Breast epithelium (tissue), 4 donors: ENCODE results near the gene TEX2. TPM values are rescaled to one million over a fixed set of nuclear protein-coding genes. Genes with fewer than 3 reads are reported as not detected.

Experiments
- DNase-seq, 2 donors: peaks; one replicate each; pipeline ENCODE4 v3.0.0-alpha.2; 2019; ENCODE audit warnings: low spot score in 2 of 2
- H3K27ac ChIP-seq, 2 donors: fragments of 200-600 bp; sonication (generic) in 1 of 2; one replicate each; pipeline ENCODE4 v1.5.1; 2016 to 2019; ENCODE audit warnings: mild to moderate bottlenecking in 1 of 2
- H3K27me3 ChIP-seq, 2 donors: fragments of 200-600 bp; sonication (generic) in 1 of 2; one replicate each; pipeline versions ENCODE4 v1.5.1 to v1.6.0; 2017 to 2019; ENCODE audit warnings: control low read depth in 1 of 2, mild to moderate bottlenecking in 1 of 2
- H3K36me3 ChIP-seq: fragments of 200-600 bp; one replicate; pipeline ENCODE4 v1.5.1; 2019
- H3K4me1 ChIP-seq, 2 donors: fragments of 200-600 bp; sonication (generic); one replicate each; pipeline ENCODE4 v1.5.1; 2016 to 2019; ENCODE audit warnings: control low read depth in 1 of 2
- H3K4me3 ChIP-seq, 3 donors: fragments of 200-600 bp; sonication (generic); 1 replicate in 2 of 3; 2 replicates in 1 of 3; pipeline ENCODE4 v1.5.1; 2016 to 2019; ENCODE audit warnings: mild to moderate bottlenecking in 3 of 3, moderate library complexity in 2 of 3
- H3K9me3 ChIP-seq, 2 donors: fragments of 200-600 bp; sonication (generic) in 1 of 2; one replicate each; pipeline ENCODE4 v1.5.1; 2016 to 2019; ENCODE audit warnings: control low read depth in 1 of 2
- CTCF ChIP-seq, 3 donors: fragments of 450-650 bp; IDR thresholded peaks; one replicate each; pipeline ENCODE4 v1.5.1; 2016 to 2017; ENCODE audit warnings: antibody characterized with exemption in 3 of 3, mild to moderate bottlenecking in 3 of 3, moderate library complexity in 3 of 3
- POLR2A ChIP-seq: fragments of 450-650 bp; IDR thresholded peaks from one replicate; pipeline ENCODE4 v1.6.1; 2016; ENCODE audit warnings: antibody characterized with exemption, mild to moderate bottlenecking, moderate library complexity
- POLR2AphosphoS5 ChIP-seq, 3 donors: sonication (generic); formaldehyde crosslinking; IDR thresholded peaks; one replicate each; pipeline ENCODE4 v1.6.1; 2017; ENCODE audit warnings: antibody characterized with exemption in 3 of 3
- intact Hi-C: fragments of 100-400 bp; cut with DNase I; formaldehyde crosslinking; loops from one replicate; pipeline ENCODE4 v1.15.1; 2023; ENCODE audit warnings: low total_unique reads
- total RNA-seq, 3 donors: library from RNA; depleted of rRNA; stranded (reverse); fragments of >200 nt; gene quantifications; one replicate each; pipeline ENCODE4 v1.1.0, GENCODE V29; 2016

Gene TEX2
- total RNA-seq, 3 donors from 2014 or later: 47.5 to 70.7 (median 69.6) TPM

- Histone ChIP-seq H3K4me3 (no peak overlapping the region), H3K4me1 (peaks cover 5 to 9% of the 10 kb centered on the region in 2 donors), H3K9me3 (no peaks in the 10 kb centered on the region), H3K36me3 (no peaks in the 10 kb centered on the region), H3K27ac (peak overlapping the region; percentile 6 to 58), H3K27me3 (no peaks in the 10 kb centered on the region)
- TF ChIP-seq POLR2AphosphoS5 (IDR thresholded peaks at IDR 0.05): no peak
- intact Hi-C loops: no loop called here
- no peak for DNase-seq
These were observed 3.6 kb downstream of the TEX2 start for GRCh38 chr17:64259426-64259825.

- H3K36me3 ChIP-seq: no peaks in the 10 kb centered on the region
- H3K27ac ChIP-seq: peak overlapping the region; percentile 56 to 72
- intact Hi-C loops: no loop called here
- TF ChIP-seq CTCF (IDR thresholded peaks at IDR 0.05): no peak
- TF ChIP-seq POLR2A: no peak
- no peak for TF ChIP-seq POLR2AphosphoS5 (IDR thresholded peaks at IDR 0.05)
- peaks cover 5 to 14% of the 10 kb centered on the region in 2 donors for H3K4me1 ChIP-seq
- no peaks in the 10 kb centered on the region for H3K9me3 ChIP-seq
- no peaks in the 10 kb centered on the region for H3K27me3 ChIP-seq
- no peak for DNase-seq
- H3K4me3 ChIP-seq: no peak overlapping the region
These were observed 5.9 kb downstream of the TEX2 start for GRCh38 chr17:64256913-64257807.

- TF ChIP-seq CTCF (IDR thresholded peaks at IDR 0.05) (no peak), POLR2AphosphoS5 (IDR thresholded peaks at IDR 0.05) (no peak)
- Histone ChIP-seq H3K27me3 (no peaks in the 10 kb centered on the region), H3K4me1 (peaks cover 0 to 14% of the 10 kb centered on the region in 2 donors), H3K9me3 (no peaks in the 10 kb centered on the region), H3K4me3 (no peak overlapping the region), H3K27ac (no peak overlapping the region), H3K36me3 (no peaks in the 10 kb centered on the region)
- intact Hi-C loops: no loop called here
- DNase-seq: no peak
These were observed 7.3 kb downstream of the TEX2 start for GRCh38 chr17:64255764-64256163.

- TF ChIP-seq POLR2AphosphoS5 (IDR thresholded peaks at IDR 0.05) (no peak), CTCF (IDR thresholded peaks at IDR 0.05) (no peak), POLR2A (no peak)
- Histone ChIP-seq H3K27me3 (no peaks in the 10 kb centered on the region), H3K4me1 (peaks cover 0 to 12% of the 10 kb centered on the region in 2 donors), H3K36me3 (no peaks in the 10 kb centered on the region), H3K27ac (no peak overlapping the region), H3K9me3 (no peaks in the 10 kb centered on the region), H3K4me3 (no peak overlapping the region)
- intact Hi-C loops: no loop called here
- no peak for DNase-seq
These were observed 8.3 kb downstream of the TEX2 start for GRCh38 chr17:64254755-64255154.

GRCh38 chr17:64253470-64253869 is 9.6 kb downstream of the TEX2 start:
- H3K36me3 ChIP-seq: no peaks in the 10 kb centered on the region
- TF ChIP-seq POLR2AphosphoS5 (IDR thresholded peaks at IDR 0.05) (no peak), CTCF (IDR thresholded peaks at IDR 0.05) (no peak), POLR2A (no peak)
- H3K4me3 ChIP-seq: no peak overlapping the region
- peaks cover 0 to 10% of the 10 kb centered on the region in 2 donors for H3K4me1 ChIP-seq
- H3K27ac ChIP-seq: no peak overlapping the region
- DNase-seq: no peak
- H3K9me3 ChIP-seq: no peaks in the 10 kb centered on the region
- no peaks in the 10 kb centered on the region for H3K27me3 ChIP-seq
- intact Hi-C loops: no loop called here
